ENCODE results near the gene FIBP. TPM values are rescaled to one million over a fixed set of nuclear protein-coding genes. Genes with fewer than 3 reads are reported as not detected.

Gene FIBP
- total and polyA plus RNA-seq, 2 of the 8 experiments (the other 6 are each of a cell fraction or from before 2014, with no cell fraction given) = 74.3 to 173 TPM

- no peak overlapping the region for H2AFZ ChIP-seq (ENCODE audit: low read length)
- no peak overlapping the region for H3K14ac ChIP-seq (ENCODE audit: insufficient read length)
- POLR2A ChIA-PET (ENCODE audit: partially characterized antibody) = interaction anchor here (1.2 to 39.7 kb wide), 3 partner anchors 7 to 117 kb away, joined by 3 to 1071 read pairs (median 1071); partner anchors contain the start of genes CCDC85B, CFL1, CTSW and EFEMP2
- peaks cover 5 to 17% (median 14%) of the 10 kb centered on the region in 4 experiments for H3K36me3 ChIP-seq (ENCODE audit: control insufficient read depth in 2 of 4, insufficient read depth in 4 of 4, low read length in 3 of 4)
- H3K4me3 ChIP-seq (ENCODE audit: extremely low read depth in 1 of 4, insufficient read depth in 2 of 4, low read depth in 3 of 4, low read length in 4 of 4) = no peak overlapping the region
- no peak overlapping the region for H4K5ac ChIP-seq (ENCODE audit: insufficient read length, low read depth, low read length)
- H3K4ac ChIP-seq (replicated peaks; ENCODE audit: insufficient read length, low read depth, low read length) = no peak overlapping the region
- H2BK12ac ChIP-seq (ENCODE audit: low read depth, low read length) = no peak overlapping the region
- no peaks in the 10 kb centered on the region for H3K9me3 ChIP-seq (ENCODE audit: insufficient read depth in 2 of 2, low read depth in 1 of 2, low read length in 1 of 2)
- FAIRE-seq = no peak
- no peak overlapping the region for H2BK20ac ChIP-seq (ENCODE audit: low read length)
- CTCF ChIA-PET (ENCODE audit: partially characterized antibody) = interaction anchor here (0.6 to 9.9 kb wide), 7 partner anchors 9 to 293 kb away, joined by 3 to 191 read pairs (median 6); partner anchors contain the start of genes CCDC85B, EFEMP2, FIBP and ZNRD2
- TF ChIP-seq TCF12 (IDR thresholded peaks at IDR 0.05; ENCODE audit: low read depth, low read length) = no peak
- peak; percentile 64; the same call in 1 of the 2 replicates for TF ChIP-seq POLR2AphosphoS5 (IDR thresholded peaks at IDR 0.05; ENCODE audit: low read depth, low read length)
- no peak overlapping the region for H2BK120ac ChIP-seq (replicated peaks; ENCODE audit: low read depth, low read length)
- H3K79me1 ChIP-seq (ENCODE audit: low read depth, low read length) = no peaks in the 10 kb centered on the region; the same call in 1 of the 2 replicates
- H3K18ac ChIP-seq (ENCODE audit: extremely low read depth, low read length) = no peak overlapping the region
- H3K4me1 ChIP-seq (replicated peaks in 1 of 4; ENCODE audit: control insufficient read depth in 3 of 4, insufficient read depth in 4 of 4, low read length in 3 of 4) = peaks cover 0 to 10% (median 7%) of the 10 kb centered on the region in 4 experiments; a peak in 5 of 7 replicates
- 92% methylated on average over 20 of the region's 24 CpGs; no CpG with 5 or more reads in 1 of the 2 experiments for WGBS, 2 experiments (ENCODE audit: extremely low coverage in 1 of 2, insufficient coverage in 1 of 2, insufficient read length in 1 of 2, insufficient replicate concordance in 2 of 2, low coverage in 1 of 2, low lambda C conversion rate in 2 of 2, missing lambda C conversion rate in 1 of 2)
- H3K27me3 ChIP-seq (replicated peaks in 1 of 4; ENCODE audit: control insufficient read depth in 3 of 4, extremely low read depth in 1 of 4, insufficient read depth in 3 of 4, low read length in 3 of 4) = no peaks in the 10 kb centered on the region
- H4K8ac ChIP-seq (ENCODE audit: extremely low read depth, insufficient read depth, low read length) = 0 out of 2 replicates have a peak overlapping the region, but pooled peaks have one; percentile 40
- H4K20me1 ChIP-seq (replicated peaks in 1 of 2; ENCODE audit: control insufficient read depth in 1 of 2, insufficient read depth in 2 of 2, low read length in 2 of 2) = no peaks in the 10 kb centered on the region
- H3K79me2 ChIP-seq (ENCODE audit: control insufficient read depth in 1 of 2, insufficient read depth in 2 of 2, low read length in 2 of 2) = peaks cover 0 to 5% of the 10 kb centered on the region in 2 experiments; a peak in 1 of 4 replicates
- H3K23ac ChIP-seq (ENCODE audit: insufficient read length) = no peak overlapping the region
- no peak overlapping the region for H3K4me2 ChIP-seq (ENCODE audit: insufficient read depth in 1 of 2, low read depth in 2 of 2, low read length in 2 of 2)
- no peak overlapping the region for H3K56ac ChIP-seq (replicated peaks; ENCODE audit: insufficient read length, low read depth, low read length)
- no peak overlapping the region for H2BK15ac ChIP-seq (ENCODE audit: low read length)
- DNase-seq (ENCODE audit: low read depth in 1 of 2, low spot score in 2 of 2) = no peak
- no peak overlapping the region for H3K27ac ChIP-seq (ENCODE audit: low read depth, low read length)
- H4K91ac ChIP-seq (replicated peaks; ENCODE audit: insufficient read length, low read length) = no peak overlapping the region
- no peak overlapping the region for H2AK5ac ChIP-seq (ENCODE audit: low read depth, low read length)
- no peak overlapping the region for H2BK5ac ChIP-seq (ENCODE audit: low read depth, low read length)
- H3K23me2 ChIP-seq (ENCODE audit: low read depth, low read length) = peaks cover 20% of the 10 kb centered on the region
- no peak overlapping the region for H3K9ac ChIP-seq (replicated peaks in 1 of 4; ENCODE audit: extremely low read depth in 1 of 4, low read depth in 3 of 4, low read length in 3 of 4)
Measured at GRCh38 chr11:65862941-65863888, 25.1 kb downstream of the FIBP start.
